HG03342 (cell line): ENCODE measurements around the gene RAB8A.

ENCODE experiments used
- ATAC-seq: cut with Tn5 transposase; IDR thresholded peaks from one replicate; pipeline ENCODE4 v1.9.1; 2021; ENCODE audit warnings: mild to moderate bottlenecking, moderate library complexity; ENCODE audit not compliant: unreplicated experiment

The RAB8A gene

GRCh38 chr19:16111160-16111908, at the start of gene RAB8A:
TSS of gene RAB8A (plus strand) at chr19:16111889. CDS start at chr19:16111902, 13 bp downstream.
- peak; percentile 84 for ATAC-seq

- ATAC-seq, result no peak
Measured at GRCh38 chr19:16061943-16062342, 49.7 kb upstream of the RAB8A start.

- no peak for ATAC-seq
Measured at GRCh38 chr19:16062789-16063188, 48.9 kb upstream of the RAB8A start.

- ATAC-seq, result no peak
Measured at GRCh38 chr19:16064209-16064889, 47.3 kb upstream of the RAB8A start.

- no peak for ATAC-seq
Measured at GRCh38 chr19:16066611-16067104, 45.0 kb upstream of the RAB8A start.

- no peak for ATAC-seq
Measured at GRCh38 chr19:16067205-16067938, 44.3 kb upstream of the RAB8A start.

GRCh38 chr19:16068696-16069259, 42.9 kb upstream of the RAB8A start:
- ATAC-seq, result no peak

GRCh38 chr19:16069813-16070365, 41.8 kb upstream of the RAB8A start:
- no peak for ATAC-seq

GRCh38 chr19:16070366-16070990, 41.2 kb upstream of the RAB8A start:
- ATAC-seq, result no peak

GRCh38 chr19:16071072-16071691, 40.5 kb upstream of the RAB8A start:
- no peak for ATAC-seq

- no peak for ATAC-seq
Measured at GRCh38 chr19:16073481-16073880, 38.2 kb upstream of the RAB8A start.

GRCh38 chr19:16073988-16074387, 37.7 kb upstream of the RAB8A start:
- ATAC-seq, result no peak

- ATAC-seq, result no peak
Measured at GRCh38 chr19:16074488-16075365, 37.0 kb upstream of the RAB8A start.

GRCh38 chr19:16075430-16076153, 36.1 kb upstream of the RAB8A start:
- no peak for ATAC-seq

GRCh38 chr19:16076154-16076957, 35.3 kb upstream of the RAB8A start, which contains the start of gene TPM4:
TSS of gene TPM4 (plus strand) at chr19:16076495. CDS start at chr19:16076566, 71 bp downstream.
- ATAC-seq, result peak; percentile 52

GRCh38 chr19:16076958-16077611, 34.6 kb upstream of the RAB8A start:
- ATAC-seq, result no peak
